GM19193 (cell line): ENCODE measurements around the gene BRD2.
A peak's percentile ranks its signal among the peaks of the same experiment; 100 is the strongest.

Experiments used
- POLR2A ChIP-seq: IDR thresholded peaks from 4 replicates; pipeline ENCODE4 v1.6.1; 2011; ENCODE audit not compliant: insufficient read depth, insufficient read length; ENCODE audit errors: extremely low read depth

BRD2 gene

GRCh38 chr6:32968093-32968866, at the start of gene BRD2:
BRD2 (plus strand) TSS chr6:32968594; CDS start chr6:32972899, 4,305 bp downstream.
- TF ChIP-seq POLR2A = peak; percentile 90

DNA sequence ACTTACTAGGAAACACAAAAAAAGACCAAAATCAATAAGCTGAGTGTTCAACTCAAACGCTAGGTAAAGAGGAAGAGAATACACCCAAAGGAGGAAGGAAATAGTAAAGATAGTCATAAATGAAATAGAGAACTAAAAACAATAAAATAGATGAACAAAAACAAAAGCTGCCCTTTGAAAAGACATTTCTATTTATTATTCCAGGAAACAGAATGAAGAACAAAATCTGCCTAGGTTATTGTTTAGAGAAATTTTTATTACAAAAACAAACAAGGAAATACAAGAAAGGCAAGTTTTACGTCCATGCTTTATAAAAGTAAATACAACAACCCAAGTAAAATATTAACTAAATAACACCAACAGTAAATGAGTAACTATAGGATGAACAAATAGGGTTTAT, 47.7 kb upstream of the BRD2 start:
- no peak for TF ChIP-seq POLR2A

DNA sequence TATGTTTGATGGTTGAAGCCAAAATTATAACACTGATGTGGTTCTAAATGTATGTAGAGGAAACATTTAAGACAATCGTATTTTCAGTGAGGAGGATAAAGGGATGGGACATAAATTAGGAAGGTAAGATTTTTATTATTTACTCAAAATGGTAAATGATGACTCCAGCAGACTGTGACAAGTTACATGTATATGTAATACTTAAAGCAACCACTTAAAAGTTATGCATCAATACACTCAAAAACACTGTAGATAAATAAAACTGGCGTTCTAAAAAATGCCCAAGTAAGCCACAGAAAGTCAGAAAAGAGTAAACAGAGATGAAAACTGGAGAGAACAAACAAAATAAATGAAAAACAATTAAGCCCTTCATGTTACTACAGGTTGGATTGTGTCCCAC, 46.3 kb upstream of the BRD2 start:
- TF ChIP-seq POLR2A = no peak

- TF ChIP-seq POLR2A = no peak
Measured at GRCh38 chr6:32931211-32931610, 37.2 kb upstream of the BRD2 start.

DNA sequence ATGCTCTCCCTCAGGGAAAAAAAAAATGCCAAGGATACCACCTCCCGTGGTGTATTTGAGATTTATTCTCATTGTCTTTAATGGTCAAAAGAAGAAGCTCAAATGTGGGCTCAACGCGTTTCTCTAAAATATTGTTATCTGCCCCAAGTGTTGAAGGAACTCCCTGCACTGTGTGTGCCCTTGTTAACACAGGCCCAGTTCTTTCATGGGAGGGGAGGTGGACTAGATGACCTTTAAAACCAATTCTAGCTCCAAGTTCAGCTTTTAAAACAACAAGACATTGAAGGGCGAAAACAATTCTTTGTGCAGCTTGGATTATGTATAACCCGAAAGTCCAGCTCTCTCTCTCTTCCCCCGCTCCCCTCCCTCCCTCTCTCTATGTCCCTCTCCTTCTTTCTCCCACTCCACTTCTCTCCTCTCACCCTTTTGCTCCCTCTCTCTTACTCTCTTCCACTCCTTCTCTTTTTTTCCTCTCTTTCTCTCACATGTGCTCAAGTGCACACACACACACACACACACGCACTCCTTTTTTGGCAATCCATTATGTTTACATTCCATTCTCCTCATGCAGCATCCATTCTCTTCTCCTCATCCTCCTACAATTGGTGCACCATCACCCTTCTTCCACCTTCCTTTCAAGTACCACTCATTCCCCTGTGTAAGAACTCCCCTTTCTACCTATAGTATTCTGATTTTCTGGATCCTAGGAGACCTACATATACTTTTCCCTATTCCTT, 36.1 kb upstream of the BRD2 start:
- no peak for TF ChIP-seq POLR2A

DNA sequence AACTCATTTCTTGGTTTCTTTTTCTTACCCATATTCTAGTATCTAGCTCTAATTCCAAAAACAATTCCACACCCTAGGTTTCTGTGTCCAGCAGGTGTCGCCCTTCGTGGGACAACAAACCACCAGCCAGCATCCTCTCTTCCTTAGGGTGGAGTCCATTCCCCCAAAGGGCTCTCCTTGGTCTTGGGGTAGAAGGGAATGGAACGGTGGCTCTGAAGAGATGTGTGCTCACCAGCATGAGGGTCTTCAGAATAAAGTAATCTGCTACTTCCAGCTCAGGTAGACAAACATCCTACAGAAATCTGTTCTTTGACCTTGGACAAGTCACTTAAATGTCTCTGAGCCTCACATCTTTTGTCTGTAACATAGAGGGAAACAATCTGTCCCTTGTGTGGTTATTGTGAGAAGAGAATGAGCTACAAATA, 34.7 kb upstream of the BRD2 start:
- TF ChIP-seq POLR2A = no peak

DNA sequence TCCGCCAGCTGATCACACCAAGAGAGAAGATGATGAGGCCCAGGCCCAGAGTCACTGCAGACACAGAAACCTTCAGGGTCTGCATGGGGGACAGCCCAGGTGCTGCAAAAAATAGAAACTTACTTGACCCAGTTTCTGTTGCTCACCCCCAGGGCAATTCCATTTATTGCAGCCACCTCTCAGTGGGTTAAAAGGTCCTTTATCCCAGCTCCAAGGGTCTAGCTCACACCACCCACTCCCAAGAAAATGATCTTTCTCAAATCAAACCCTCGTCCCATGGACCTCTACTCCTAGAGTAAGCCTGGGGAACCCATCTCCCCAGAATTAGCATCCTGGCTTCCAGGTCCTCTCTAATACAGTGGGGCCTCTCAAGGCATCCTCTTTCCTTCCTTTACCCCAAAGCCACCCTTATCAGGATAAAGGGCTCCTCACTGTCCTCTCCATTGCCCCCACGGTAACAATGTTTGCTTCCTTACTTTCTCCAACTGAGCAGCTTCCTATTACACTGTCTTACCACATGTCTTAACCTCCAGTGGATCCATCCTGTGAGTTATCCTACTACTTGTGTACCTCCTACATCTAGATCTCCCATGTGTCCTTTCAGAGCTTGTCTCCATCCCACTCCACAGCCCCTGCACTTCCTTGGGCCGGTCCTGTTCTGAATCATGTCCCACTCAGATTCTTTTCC, 32.7 kb upstream of the BRD2 start:
- TF ChIP-seq POLR2A = no peak

DNA sequence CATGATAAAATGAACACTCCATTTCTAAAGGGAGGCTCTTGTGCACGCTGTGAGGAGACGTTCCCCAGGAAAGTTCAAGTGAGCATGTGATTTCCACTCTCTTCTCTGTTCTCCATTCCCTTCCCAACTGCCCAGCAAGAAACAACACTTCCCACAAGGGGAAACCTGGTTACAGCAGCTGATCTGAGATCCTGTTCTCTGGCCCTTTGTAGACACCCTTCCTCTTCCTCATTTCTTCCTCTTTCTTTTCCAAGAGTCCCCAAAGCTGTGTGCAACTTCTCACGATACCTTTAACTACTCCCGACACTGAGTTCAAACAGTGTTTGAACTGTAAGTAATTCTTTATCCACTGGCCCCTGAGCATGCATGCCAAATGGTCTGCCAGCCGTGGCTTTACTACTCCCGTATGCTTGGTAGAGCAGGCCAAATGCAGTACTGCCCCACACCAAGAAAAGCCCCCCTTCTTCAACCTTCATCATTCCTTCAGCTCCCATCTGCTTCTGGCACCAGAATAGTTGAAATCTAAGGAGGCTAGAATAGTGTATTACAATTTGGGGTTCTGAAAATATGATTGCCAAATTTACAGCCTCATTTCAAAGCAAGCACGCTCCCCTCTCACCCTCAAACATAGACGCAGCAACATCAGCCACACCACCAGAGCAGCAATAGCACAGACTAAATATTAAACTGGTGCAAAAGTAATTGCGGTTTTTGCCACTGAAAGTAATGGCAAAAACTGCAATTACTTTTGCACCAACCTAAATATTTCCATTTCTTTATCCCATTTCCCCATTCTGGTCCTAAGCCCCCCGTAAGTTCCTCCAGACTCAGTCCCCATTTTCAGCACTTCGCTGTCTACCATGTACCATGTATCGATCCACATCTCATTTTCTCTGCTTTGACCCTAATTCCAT, 31.9 kb upstream of the BRD2 start:
- TF ChIP-seq POLR2A = no peak

- no peak for TF ChIP-seq POLR2A
Measured at GRCh38 chr6:32937230-32937633, 31.2 kb upstream of the BRD2 start.

DNA sequence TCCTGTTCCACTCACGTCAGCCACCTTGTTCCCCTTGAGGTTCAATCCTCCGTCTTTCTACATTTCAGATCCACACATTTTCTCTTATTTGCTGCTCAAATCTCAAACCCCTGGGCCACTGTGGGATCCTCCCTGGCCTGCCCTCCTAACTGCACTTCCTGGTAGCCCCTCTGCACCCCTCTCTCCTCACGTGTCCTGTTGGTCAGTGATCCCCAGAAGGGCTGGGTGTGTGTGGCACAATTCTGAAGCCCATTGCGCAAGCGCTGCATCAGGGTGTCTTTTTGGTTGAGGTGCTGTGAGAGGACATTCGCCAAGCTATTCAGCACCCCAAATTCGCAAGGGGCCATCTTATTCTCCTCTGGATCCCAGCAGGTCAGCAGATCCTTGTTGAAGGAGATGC, 29.9 kb upstream of the BRD2 start:
- TF ChIP-seq POLR2A = no peak

DNA sequence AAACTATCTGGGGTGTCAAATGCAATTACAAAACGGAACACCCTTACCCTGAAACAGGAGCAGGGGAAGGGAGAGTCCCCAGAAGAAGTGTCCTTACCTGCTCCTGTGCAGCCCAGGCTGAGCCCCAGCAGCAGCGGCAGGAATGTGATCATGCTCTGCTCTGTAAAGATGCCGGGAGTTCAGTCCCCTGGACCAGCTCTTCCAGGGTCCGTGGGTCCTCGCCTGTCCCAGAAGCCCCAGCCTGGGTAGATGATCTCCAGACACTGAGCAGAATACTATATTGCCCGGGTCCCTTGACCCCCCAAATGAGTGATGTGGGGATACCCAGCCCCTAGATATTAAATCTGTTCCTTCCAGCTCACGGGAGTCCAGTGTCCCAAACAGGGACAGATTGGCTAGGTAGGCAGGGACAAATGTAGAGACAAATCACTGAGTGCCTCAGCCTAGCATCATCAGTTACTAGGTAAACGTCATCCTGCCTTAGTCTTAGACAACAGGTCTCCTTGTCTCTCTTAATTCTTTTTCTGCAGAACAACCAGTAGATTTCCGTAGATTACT, 27.7 kb upstream of the BRD2 start, which contains the start of gene HLA-DMB:
Gene HLA-DMB (minus strand): TSS at position 373 of the 558 bp plus-strand sequence. CDS start 221 bp downstream, at position 152.
- peak; percentile 81 for TF ChIP-seq POLR2A

- no peak for TF ChIP-seq POLR2A
Measured at GRCh38 chr6:32941214-32941768, 27.1 kb upstream of the BRD2 start.

DNA sequence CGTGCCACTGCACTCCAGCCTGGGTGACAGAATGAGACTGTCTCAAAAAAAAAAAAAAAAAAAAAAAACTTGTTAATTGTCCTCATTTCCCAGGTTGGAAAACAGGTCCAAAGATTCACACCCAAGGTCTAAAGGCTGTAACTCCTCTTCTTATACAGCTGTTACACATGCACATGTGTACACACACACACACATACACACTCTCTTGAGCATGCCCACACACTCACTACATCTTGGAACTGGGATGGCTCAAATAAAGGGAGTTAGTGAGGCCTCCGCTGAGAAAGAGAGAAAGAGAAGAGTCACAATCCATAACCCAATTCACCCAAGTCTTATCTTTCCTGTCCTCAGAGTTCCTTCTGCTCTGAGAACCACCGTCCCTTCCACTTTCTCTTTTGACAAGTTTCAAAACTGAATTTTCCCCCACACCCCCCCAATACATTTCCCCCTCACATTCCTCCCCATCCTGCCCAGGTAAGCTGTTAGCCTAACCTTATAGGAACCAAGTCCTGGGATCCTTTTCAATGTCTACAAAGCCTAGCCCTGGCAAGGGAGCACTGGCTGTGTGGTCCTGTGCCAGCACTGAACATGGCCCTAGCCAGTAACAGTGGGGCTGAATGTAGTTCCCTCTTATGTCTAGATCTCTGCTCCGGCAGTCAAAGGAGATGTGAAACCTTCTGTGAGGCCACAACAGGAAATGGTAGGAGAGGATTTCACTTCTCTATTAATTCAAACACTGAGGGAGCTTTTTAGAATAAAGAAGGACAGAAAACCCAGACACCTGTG, 24.3 kb upstream of the BRD2 start:
- peak; percentile 81 for TF ChIP-seq POLR2A
